Measurements from ENCODE around the gene FAM171A2.

DNA sequence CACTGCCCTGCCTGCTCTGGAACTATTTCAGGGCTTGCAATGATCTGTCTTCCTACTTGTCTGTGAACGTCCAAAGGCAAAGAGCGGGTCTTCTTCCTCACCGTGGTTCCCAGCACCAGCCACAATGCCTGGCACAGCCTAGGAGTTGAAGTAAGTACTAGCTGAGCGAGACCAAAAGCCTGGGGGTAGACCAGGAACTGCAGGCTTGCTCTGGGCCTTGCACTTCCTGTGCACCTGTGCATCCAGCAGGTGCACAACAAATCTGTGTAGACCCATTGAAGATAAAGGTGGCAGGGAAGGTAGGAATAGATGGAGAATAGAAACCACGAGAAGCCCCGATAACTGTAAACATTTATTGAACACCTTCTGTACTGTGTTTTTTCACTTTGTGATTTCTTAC lies 4.6 kb downstream of the FAM171A2 start:
- TF ChIP-seq EZH2 (optimal IDR thresholded peaks at IDR 0.05; ENCODE audit: low read depth, low read length) (no peak), EZH2phosphoT487 (IDR thresholded peaks at IDR 0.05; ENCODE audit: low read length) (no peak)
- TF ChIP-seq, protein P1, sequence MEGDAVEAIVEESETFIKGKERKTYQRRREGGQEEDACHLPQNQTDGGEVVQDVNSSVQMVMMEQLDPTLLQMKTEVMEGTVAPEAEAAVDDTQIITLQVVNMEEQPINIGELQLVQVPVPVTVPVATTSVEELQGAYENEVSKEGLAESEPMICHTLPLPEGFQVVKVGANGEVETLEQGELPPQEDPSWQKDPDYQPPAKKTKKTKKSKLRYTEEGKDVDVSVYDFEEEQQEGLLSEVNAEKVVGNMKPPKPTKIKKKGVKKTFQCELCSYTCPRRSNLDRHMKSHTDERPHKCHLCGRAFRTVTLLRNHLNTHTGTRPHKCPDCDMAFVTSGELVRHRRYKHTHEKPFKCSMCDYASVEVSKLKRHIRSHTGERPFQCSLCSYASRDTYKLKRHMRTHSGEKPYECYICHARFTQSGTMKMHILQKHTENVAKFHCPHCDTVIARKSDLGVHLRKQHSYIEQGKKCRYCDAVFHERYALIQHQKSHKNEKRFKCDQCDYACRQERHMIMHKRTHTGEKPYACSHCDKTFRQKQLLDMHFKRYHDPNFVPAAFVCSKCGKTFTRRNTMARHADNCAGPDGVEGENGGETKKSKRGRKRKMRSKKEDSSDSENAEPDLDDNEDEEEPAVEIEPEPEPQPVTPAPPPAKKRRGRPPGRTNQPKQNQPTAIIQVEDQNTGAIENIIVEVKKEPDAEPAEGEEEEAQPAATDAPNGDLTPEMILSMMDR (IDR thresholded peaks at IDR 0.05; ENCODE audit: low read length): no peak
